HG03039 (cell line): ENCODE data around the gene PPP2R5C.

Source experiments
- ATAC-seq: cut with Tn5 transposase; IDR thresholded peaks from one replicate; pipeline ENCODE4 v1.9.1; 2021; ENCODE audit warnings: mild to moderate bottlenecking, moderate library complexity; ENCODE audit not compliant: unreplicated experiment

The PPP2R5C gene

GRCh38 chr14:101937926-101938767 lies 176.6 kb downstream of the PPP2R5C start:
- ATAC-seq: no peak

GRCh38 chr14:101939646-101940170 lies 178.2 kb downstream of the PPP2R5C start:
- ATAC-seq: no peak

DNA sequence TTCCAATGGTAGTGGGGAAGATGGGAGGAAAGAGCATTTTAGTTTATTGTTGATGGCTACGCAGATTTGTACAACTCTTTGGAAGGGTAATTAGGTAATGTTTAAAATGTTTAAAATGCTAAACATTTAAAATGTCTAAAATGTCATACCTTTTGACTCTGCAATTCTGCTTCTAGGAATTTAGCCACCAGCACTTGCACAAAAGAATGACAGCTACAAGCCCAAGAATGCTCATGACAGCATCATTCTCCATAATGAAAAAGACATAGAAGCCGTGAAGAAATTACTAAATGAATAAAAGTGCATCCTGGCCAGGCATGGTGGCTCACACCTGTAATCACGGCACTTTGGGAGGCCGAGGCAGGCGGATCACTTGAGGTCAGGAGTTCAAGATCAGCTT lies 182.9 kb downstream of the PPP2R5C start:
- no peak for ATAC-seq

- no peak for ATAC-seq
Measured at GRCh38 chr14:101945171-101945570, 183.7 kb downstream of the PPP2R5C start.

- ATAC-seq: no peak
Measured at GRCh38 chr14:101947577-101947903, 186.0 kb downstream of the PPP2R5C start.

DNA sequence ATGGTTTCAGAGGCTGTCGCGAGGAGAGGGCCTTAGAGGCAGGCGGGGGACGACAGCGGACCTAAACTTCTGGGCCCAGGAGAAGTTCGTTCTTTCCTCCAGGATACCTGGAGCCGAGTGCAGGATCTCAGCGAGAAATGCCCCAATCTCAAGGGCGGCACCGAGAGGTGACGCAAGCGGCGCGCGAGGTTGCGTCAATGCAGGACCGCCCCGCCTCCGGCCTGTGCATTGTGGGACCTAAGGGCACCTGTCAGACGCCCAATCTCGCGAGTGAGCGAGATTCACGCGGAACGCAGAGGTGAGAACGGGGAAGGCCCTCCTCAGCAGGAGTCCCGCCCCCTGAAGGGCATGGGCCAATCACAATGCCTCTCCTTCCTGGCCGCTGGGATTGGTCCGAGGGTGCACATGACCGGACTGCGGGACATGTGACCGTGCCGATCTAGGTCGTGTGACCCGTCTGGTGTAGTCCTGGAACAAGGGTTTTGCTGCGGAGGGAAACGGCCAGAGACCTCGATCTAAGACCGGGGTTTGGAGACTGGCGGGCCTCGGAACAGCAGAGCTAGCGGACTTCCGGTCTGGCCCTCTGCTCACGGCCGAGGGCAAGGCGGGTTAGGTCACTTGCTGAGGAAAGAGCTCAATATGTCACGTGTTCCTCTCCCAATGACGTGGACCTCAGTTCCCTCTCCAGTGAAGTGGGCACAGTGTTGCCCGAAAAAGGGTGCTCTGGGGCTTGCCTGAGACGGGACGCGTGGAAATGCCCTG lies 186.6 kb downstream of the PPP2R5C start:
- peak; percentile 97 for ATAC-seq

DNA sequence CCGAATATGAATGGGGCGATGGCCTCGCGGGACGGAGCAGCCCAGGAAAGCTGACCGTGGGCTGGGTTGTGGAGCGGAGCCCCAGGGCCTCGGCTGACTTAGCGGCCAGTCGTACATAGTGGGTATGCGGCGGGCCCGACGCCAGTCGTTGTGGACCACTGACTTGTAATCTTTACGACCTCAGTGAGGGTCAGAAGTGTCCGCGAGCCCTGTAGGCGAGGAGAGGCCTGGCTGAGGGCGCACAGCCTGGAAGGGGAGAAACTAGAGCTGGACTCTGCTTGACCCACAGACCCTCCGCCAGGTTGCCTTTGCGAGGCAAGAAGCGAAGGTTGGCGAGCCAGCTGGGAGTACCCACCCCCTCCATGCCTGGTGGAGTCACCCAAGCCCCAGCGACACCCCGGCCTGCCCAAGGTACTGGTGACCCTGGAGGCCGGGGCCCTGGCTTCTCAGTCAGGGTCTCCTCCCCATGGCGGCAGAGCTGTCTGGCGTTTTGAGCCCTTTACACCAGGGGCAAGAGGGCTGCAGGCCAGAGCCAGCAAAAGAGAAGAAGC lies 187.2 kb downstream of the PPP2R5C start:
- ATAC-seq: no peak

DNA sequence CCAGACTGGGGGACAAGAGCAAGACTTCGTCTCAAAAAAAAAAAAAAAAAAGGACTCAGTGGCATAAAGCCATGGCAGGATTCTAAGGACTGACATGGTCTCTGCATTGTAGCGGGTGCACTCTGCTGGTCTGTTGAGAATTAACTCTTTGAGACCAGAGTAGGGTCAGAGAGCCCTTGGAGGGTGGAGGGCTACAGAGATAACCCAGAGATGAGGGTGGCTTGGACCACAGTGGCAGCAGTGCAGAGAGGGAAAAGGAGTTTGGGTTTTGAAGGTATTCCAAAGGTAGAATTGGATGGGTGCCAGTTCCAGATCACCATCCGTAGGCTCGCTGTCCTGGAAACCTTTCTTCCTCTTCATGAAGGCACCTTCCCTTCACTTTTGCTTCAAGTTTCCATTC lies 188.6 kb downstream of the PPP2R5C start:
- no peak for ATAC-seq

GRCh38 chr14:101950516-101951215 lies 189.2 kb downstream of the PPP2R5C start:
- ATAC-seq: no peak

- no peak for ATAC-seq
Measured at GRCh38 chr14:101953151-101953550, 191.6 kb downstream of the PPP2R5C start.

DNA sequence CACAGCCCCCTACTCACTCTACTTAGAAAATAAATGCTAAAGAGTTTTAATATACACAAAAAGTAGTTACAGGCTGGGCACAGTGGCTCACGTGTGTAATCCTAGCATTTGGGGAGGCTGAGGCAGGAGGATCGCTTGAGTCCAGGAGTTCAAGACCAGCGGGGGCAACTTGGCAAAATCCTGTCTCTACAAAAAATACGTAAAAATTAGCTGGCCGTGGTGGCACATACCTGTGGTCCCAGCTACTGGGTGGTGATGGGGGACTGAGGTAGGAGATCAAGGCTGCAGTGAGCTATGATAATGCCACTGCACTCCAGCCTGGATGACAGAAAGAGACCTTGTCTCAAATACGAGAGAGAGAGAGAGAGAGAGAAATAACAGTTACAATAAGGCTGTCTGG lies 193.0 kb downstream of the PPP2R5C start:
- ATAC-seq: no peak

DNA sequence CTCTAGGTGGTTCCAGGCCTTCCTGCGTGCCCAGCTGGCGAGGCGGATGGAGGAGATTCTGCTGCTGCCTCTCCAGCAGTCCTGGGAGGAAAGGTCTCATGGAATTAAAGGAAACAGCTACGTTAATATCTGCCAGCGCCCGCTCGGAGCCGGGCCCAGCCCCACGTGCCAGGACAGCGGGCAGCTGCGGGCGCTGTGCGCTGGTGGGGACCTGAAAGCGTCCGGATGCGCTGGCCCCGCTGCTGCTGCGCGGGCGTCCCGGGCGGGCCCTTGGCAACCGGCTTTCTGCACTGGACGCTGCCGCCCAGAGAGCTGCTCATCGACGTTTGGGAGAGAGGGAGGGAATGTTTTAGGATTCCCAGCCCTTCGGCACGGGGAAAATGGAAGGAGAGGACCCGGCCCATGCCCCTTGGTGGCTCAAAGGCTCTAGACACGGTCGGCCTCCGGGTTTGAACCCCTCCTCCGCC lies 194.2 kb downstream of the PPP2R5C start:
- no peak for ATAC-seq

GRCh38 chr14:101956179-101956885 lies 194.8 kb downstream of the PPP2R5C start:
- no peak for ATAC-seq

DNA sequence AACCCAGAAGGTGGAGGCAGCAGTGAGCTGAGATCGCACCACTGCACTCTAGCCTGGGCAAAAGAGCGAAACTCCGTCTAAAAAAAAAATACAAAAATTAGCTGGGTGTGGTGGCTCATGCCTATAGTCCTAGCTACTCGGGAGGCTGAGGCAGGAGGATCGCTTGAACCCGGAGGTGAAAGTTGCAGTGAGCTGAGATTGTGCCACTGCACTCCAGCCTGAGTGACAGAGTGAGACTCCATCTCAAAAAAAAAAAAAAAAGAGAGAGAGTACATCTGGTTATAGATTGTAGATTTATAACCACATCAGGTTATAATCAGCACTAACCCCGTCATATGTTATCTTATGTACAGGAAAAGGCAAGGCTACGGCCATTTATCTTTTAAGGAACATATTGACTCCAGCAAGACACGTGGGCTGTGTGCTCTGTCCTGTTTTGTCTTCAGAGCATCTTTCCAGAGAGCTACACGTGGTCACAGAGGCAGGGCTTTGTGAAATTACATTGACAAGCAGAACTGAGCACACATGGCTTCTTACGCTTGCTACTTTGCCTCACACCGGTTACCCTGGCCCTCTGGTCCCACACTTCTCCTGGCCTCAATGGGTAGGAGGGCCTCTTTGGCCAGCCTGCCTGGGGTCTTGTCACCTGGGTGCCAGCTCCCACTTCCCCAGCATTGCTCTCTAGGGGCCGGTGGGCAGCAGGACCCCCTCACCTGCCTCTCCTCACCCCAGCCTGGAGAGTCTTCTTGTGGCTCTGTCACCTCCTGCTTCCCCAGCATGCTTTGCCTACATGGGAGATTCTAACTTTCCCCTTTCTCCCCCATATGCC lies 196.1 kb downstream of the PPP2R5C start:
- ATAC-seq: no peak

DNA sequence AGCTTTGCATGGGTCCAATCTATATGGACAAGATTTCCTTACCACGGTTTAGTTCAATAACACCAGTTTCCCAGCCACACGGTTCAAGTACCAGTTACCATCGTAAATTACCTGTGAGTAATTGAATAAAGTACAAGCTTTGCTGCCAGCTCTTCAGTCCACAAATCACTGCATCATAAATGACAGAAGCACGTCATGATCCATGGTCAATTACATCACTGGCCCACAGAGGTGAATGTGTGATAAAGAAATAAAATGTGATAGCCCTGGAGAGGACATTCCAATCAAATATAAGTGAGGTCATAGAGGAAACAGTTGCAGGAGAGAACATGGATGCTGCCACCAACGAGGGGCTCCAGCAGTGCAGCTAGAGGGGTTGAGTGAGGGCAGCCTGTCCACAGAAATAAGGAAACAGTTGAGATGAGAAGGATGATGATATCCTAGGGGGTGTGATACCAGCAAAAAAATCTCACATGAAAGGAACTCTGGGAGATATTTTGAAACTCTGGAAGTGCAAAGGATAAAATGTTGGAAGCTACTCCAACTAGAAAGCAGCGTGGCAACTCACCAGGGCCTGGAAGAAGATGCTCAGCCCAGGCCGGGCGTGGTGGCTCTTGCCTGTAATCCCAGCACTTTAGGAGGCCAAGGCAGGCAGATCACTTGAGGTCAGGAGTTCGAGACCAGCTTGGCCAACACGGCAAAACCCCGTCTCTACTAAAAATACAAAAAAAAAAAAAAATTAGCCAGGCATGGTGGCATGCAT lies 197.1 kb downstream of the PPP2R5C start:
- no peak for ATAC-seq

DNA sequence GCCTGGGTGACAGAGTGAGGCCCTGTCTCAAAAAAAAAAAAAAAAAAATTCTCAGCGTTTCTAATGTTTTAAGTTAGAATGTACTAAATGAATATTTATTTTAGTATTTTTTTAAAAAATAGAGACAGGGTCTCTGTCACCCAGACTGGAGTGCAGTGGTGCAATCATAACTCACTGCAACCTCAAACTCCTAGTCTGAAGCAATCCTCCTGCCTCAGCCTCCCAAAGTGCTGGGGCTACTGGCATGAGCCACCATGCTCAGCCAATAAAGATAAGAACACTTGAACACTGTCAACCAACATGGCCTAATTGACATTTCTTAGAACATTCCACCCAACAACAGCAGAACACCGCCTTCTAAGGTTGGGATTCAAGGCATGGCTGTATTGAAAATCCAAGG lies 197.8 kb downstream of the PPP2R5C start:
- no peak for ATAC-seq

DNA sequence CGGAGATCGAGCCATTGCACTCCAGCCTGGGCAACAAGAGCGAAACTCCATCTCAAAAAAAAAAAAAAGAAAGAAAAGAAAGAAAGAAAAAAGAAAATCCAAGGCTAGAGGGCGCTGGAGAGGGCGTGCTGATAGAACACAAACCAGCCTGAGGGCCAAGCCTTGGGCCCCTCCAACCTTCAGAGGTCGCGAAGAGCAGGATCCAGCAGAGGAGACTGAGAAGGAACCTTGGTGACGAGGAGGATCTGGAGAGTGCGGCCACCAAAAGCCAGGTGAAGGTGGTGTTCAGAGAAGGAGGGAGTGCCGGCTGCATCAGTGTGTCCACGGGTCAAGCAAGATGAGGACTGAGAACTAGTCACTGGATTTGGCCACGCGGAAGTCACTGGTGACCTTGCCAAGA lies 198.7 kb downstream of the PPP2R5C start:
- no peak for ATAC-seq

DNA sequence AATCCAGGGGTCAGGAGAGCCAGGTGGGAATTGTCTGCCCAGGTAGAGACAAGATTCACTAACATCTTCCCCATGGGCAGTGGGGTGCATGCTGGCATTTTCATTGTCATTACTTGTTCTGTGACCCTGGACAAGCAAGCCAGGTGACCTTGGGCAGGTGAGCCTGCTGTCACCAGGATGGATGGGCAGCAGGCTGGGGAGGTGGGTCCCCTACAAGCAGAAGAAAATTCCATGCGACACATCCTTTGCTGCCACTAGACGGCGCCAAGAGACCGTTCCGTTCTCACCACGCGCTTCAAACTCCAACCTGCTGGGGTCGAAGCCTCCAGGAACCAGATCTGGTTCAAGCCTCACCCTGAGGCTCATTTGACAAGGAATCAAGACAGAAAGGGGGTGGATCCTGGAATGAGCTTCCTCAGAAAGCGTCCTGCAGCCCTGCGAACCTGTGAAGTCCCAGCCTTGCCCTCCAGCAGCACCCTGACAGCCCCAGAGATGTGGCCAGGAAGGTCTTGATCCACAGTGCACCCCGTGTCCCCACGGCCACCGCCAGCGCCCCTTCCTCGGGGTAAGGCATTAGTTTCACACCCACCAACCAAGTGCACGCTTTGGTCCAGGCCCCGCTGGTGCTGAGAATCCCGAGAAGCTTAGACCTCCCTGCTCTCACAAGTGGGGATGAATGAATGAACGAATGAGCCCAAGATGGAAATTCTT lies 199.7 kb downstream of the PPP2R5C start:
- ATAC-seq: no peak
